ENCODE data around the gene PLA2G4B. TPM values are rescaled to one million over a fixed set of nuclear protein-coding genes. Genes with fewer than 3 reads are reported as not detected.

Gene PLA2G4B
- total RNA-seq, 1 experiment from 2014 or later = 3.7 TPM

DNA sequence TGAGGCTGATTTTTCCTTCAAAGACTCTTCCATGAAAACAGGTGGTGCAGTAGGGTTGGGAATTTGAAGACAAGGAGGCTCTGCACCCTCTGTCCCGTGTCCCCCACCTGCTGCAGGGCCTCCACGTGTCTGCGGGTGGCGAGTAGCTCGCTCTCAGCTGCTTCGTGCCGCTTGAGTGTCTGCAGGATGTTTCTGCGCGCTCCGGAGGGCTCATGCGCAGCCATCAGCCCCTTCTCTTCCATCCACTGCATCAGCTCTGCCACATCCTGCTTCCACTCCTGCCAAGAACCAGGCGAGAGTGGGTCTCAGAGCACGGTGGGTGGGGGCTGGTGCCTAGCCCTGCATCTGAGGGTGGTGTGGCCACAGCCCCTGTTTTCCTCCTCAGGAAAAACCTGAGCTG, 37.4 kb downstream of the PLA2G4B start:
- Histone ChIP-seq H3K18ac (ENCODE audit: insufficient read length, low read depth, low read length) (no peak overlapping the region), H2BK20ac (ENCODE audit: low read depth, low read length, poor library complexity, severe bottlenecking) (no peak overlapping the region), H4K5ac (ENCODE audit: insufficient read length, low read depth, low read length) (no peak overlapping the region), H3K23ac (ENCODE audit: insufficient read length, low read depth, low read length) (no peak overlapping the region), H3K4me2 (ENCODE audit: insufficient read depth, insufficient read length, low read length) (no peak overlapping the region), H3K23me2 (ENCODE audit: insufficient read length, low read depth, low read length, poor library complexity, severe bottlenecking) (no peaks in the 10 kb centered on the region), H3K14ac (ENCODE audit: insufficient read depth, low read length) (no peak overlapping the region; the same call in 1 of the 2 replicates), H2BK120ac (ENCODE audit: low read depth, low read length, poor library complexity, severe bottlenecking) (no peak overlapping the region), H3K27ac (ENCODE audit: insufficient read length, low read depth, low read length) (no peak overlapping the region), H2BK5ac (ENCODE audit: insufficient read length, low read length) (no peak overlapping the region), H3K4me1 (ENCODE audit: insufficient read depth, low read length) (no peaks in the 10 kb centered on the region), H2AK5ac (ENCODE audit: insufficient read length, low read length) (no peak overlapping the region), H3K27me3 (ENCODE audit: insufficient read depth, low read length) (no peaks in the 10 kb centered on the region; the same call in 1 of the 2 replicates), H3K79me2 (ENCODE audit: insufficient read depth, low read length) (no peaks in the 10 kb centered on the region), H4K91ac (ENCODE audit: insufficient read length, low read depth, low read length) (no peak overlapping the region), H2BK12ac (ENCODE audit: insufficient read length, low read depth, low read length) (no peak overlapping the region), H3K9ac (ENCODE audit: extremely low read depth, insufficient read length, low read length) (no peak overlapping the region), H4K20me1 (ENCODE audit: control insufficient read depth, insufficient read depth, insufficient read length) (no peaks in the 10 kb centered on the region), H3K56ac (ENCODE audit: insufficient read length, low read depth, low read length) (no peak overlapping the region), H4K8ac (replicated peaks; ENCODE audit: insufficient read length, low read depth, low read length) (no peak overlapping the region), H3K9me3 (ENCODE audit: control insufficient read depth, low read depth, low read length) (no peaks in the 10 kb centered on the region), H2BK15ac (ENCODE audit: low read depth, low read length) (no peak overlapping the region), H2AFZ (ENCODE audit: low read length) (no peak overlapping the region), H3K79me1 (ENCODE audit: insufficient read depth, low read depth, low read length, poor library complexity, severe bottlenecking) (no peaks in the 10 kb centered on the region), H3K4ac (ENCODE audit: low read depth, low read length) (no peak overlapping the region), H3T11ph (ENCODE audit: low read length) (no peak overlapping the region)
- H3K36me3 Mint-ChIP-seq (ENCODE audit: insufficient read depth in 1 of 3, low read depth in 3 of 3) = no peaks in the 10 kb centered on the region
- TF ChIP-seq, protein P1, sequence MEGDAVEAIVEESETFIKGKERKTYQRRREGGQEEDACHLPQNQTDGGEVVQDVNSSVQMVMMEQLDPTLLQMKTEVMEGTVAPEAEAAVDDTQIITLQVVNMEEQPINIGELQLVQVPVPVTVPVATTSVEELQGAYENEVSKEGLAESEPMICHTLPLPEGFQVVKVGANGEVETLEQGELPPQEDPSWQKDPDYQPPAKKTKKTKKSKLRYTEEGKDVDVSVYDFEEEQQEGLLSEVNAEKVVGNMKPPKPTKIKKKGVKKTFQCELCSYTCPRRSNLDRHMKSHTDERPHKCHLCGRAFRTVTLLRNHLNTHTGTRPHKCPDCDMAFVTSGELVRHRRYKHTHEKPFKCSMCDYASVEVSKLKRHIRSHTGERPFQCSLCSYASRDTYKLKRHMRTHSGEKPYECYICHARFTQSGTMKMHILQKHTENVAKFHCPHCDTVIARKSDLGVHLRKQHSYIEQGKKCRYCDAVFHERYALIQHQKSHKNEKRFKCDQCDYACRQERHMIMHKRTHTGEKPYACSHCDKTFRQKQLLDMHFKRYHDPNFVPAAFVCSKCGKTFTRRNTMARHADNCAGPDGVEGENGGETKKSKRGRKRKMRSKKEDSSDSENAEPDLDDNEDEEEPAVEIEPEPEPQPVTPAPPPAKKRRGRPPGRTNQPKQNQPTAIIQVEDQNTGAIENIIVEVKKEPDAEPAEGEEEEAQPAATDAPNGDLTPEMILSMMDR (conservative IDR thresholded peaks at IDR 0.05) = no peak
- no peak for DNase-seq
- H3K27me3 Mint-ChIP-seq (ENCODE audit: low read depth) = peaks cover 17% of the 10 kb centered on the region
- no peak overlapping the region for H3K4me3 Mint-ChIP-seq
- H3K9me3 Mint-ChIP-seq = no peaks in the 10 kb centered on the region; a peak in 2 of 5 replicates
- peak overlapping the region in 1 of 3 experiments; percentile 53; a peak in 1 of 7 replicates for H3K27ac Mint-ChIP-seq
- H3K4me1 Mint-ChIP-seq = no peaks in the 10 kb centered on the region
- no CpG with 5 or more reads among the region's 13 CpGs for WGBS (ENCODE audit: extremely low coverage, insufficient read length, low lambda C conversion rate)
